Activated T-helper 1 cell treated with Interleukin-2 at 50 U/mL for 16 hours (primary cell): Measurements from ENCODE around the gene STX5.
"Not testable (repeated sequence)": the region's sequence is repeated elsewhere in the genome, so short reads cannot be mapped to it uniquely, and the experiment has no call there.

Source experiments
- DNase-seq: peaks from one replicate; pipeline ENCODE4 v3.0.0-alpha.2; 2020; ENCODE audit warnings: low read depth

STX5 gene

GRCh38 chr11:62828130-62828529 is 3.7 kb downstream of the STX5 start:
- not testable (repeated sequence) for DNase-seq

DNA sequence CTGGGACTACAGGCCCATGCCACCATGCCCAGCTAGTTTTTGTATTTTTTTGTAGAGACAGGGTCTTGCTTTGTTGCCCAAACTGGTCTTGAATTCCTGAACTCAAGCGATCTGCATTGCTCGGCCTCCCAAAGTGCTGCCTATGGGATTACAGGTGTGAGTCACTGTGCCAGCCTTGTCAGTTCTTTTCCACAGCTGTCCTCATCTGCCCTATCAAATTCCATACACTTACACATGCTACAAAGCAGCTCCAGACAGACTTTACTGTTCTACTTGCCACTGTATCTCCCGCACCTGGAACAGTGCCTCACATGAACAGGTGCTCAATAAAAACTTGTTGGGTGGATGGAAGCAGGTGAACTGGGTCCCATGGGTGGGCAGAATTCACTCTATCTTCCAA is 8.2 kb downstream of the STX5 start:
- DNase-seq: no peak

DNA sequence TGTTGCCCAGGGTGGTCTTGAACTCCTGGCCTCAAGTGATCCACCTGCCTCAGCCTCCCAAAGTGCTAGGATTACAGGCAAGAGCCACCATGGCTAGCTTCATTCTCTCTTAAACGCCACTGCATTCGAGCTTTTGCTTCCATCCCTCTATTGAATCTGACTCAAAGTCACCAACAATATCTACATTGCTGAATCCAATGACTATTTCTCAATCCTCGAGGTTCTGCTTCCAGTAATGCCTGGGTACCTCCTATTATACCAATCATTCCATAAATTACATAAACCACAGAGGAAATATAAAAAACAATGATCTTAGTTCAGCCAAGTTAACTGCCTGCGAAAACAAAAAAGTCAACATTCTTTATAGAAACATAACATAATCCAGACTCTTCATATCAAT is 14.7 kb downstream of the STX5 start:
- DNase-seq: no peak

DNA sequence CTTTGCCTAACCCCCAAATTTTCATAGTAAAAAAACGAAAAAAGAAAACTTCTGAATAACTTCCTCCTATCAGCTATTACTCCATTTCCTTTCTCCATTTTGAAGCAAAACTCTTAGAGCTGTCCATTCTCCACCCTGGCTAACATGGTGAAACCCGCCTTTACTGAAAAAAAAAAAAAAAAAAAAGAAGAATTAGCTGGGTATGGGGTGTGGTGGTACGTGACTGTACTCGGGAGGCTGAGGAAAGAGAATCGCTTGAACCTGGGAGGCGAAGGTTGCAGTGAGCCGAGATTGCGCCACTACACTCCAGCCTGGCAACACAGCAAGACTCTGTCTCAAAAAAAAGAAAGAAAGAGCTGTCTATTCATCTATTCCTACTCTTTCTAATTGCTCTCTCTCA is 15.3 kb downstream of the STX5 start:
- DNase-seq: no peak

DNA sequence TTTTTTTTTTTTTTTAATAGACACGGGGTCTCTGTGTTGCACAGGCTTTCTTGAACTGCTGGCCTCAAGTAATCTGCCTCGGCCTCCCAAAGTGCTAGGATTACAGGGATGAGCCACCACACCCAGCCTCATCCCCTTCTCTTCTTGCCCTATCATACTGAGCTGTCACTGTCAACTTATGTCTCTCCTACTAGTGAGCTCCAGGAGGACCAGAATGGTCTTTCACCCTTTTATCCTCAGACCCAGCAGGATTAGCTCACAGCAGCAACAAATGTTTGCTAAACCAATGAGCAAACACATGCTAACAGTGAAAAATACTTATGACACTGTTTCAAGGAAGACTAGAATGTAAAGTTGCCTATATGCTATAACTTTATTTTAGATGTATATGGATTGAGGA is 20.2 kb downstream of the STX5 start:
- DNase-seq: no peak

- no peak for DNase-seq
Observed at GRCh38 chr11:62810748-62811147, 21.1 kb downstream of the STX5 start.

GRCh38 chr11:62806611-62807121 is 25.2 kb downstream of the STX5 start:
- DNase-seq: no peak

DNA sequence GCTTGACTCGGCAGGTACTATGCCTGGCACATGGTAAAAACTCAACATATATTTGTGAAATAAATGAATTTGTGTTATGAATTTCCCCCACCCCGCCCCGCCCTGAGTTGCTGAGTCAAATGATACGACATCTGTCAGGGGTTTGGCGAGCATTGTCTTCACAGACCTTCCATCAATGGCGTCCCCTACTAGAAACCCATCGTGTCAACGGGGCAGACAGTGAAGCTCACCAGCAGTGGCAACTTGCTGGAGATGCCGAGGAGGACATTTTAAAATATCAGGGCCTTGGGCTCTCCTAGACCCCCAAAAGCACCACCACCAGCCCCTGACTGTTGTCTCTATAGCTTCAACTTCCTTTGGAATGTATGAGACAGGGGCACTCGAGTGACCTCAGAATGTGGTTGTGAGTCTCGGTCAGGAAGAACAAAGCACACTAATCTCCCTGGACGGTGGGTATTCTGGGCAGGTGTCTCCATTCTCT is 25.9 kb downstream of the STX5 start:
- DNase-seq: no peak

- DNase-seq: peak; percentile 95
Observed at GRCh38 chr11:62805076-62805892, 26.6 kb downstream of the STX5 start, which contains the start of gene NXF1. NXF1 (minus strand) TSS chr11:62805440; CDS start chr11:62805356, 84 bp downstream.

GRCh38 chr11:62804310-62805075 is 27.4 kb downstream of the STX5 start:
- no peak for DNase-seq

- no peak for DNase-seq
Observed at GRCh38 chr11:62801071-62801470, 30.8 kb downstream of the STX5 start.

DNA sequence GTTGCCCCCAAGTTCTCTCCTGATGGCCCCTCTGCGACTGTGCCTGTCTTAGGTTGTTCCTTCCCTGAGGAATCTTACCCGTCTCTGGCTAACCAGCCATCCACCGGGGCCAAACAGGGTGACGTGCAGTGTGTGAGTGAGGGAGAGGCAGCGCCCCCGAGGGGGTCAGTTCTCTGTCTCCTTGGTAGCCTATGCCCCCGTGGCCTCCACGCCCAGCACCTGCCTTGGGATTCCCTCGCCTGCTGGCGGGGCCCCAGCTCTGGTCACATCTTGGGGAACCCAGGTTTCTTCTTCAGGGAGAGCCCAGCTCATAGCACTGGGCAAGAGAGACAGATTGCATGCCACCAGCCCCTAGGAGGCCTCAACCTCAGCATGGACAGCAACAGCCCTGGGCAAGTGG is 32.4 kb downstream of the STX5 start:
- DNase-seq: no peak

DNA sequence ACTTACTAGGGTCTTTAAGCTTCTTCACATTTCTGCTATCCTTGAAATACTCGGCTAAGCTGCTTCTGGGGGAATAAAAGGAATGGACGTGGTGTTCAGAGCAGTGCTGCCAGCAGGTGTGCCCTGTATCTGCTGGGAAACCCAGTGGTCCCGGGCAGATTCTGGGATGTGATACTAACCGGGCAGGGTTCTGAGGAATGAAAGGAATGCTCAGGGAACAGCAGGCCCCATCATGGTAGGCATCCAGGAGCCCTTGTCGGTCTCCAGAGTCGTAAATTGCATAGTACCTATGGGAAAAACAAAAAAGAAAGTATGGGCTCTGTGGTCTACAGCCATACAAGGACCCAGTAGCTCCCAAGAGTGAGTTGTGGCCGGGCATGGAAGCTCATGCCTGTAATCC is 35.6 kb downstream of the STX5 start:
- DNase-seq: no peak

- DNase-seq: no peak
Observed at GRCh38 chr11:62794201-62794775, 37.6 kb downstream of the STX5 start.

GRCh38 chr11:62792202-62792575 is 39.7 kb downstream of the STX5 start:
- DNase-seq: no peak

DNA sequence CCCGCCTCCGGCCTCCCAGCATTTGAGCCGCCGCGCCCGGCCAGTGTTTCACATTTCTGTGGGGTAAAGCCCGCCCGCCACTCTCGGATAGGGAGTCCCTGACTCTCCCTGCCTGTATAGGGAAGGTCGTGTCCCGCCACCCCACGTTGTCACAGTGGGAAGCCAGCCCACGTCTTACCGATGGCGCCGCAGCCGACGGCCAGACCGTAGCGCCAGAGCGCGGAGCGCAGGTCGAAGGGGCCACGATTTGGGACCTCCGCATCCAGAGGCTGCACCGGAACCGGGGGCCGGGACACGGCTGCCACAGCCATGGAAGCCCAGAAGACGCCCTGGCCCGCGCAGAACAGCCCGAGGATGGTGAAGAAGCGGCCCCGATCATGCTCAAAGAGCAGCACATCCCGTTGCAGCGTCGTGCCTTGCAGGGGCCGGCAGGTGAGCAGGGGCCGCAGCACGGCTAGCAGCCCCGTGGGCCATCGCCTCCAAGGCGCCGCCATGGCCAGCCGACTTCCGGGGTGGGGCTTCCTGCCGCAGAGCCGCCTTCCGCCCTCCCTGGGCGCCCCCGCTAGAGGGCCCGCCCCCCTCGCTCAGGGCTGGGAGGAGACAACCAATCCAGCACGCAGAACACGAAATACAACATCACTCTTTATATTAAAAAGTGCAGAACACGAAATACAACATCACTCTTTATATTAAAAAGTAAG is 40.2 kb downstream of the STX5 start, which contains the start of gene TMEM223:
Gene TMEM223, minus strand, starts transcription at position 506 of the 701 bp plus-strand sequence. Its CDS starts 12 bp downstream, at position 494.
- peak; percentile 88 for DNase-seq

DNA sequence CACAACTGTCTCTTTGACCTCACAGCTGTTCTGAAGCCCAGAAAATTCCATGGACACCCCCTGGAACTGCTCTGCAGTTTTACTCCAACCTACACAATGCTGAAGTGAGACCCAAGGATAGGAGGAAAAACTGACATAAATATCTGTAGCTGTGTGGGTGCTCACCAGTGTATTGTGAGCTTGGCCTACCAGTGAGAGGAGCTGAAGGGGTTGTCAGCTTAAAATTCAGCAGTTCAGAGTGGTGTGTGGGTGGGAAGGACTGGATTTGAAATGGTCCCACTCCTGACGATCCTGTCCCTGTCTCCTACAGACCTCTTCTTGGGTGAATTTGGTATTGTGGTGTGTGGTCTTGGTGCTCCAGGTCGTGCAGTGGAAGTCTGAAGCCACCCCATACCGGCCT is 42.3 kb downstream of the STX5 start:
- DNase-seq: no peak

- DNase-seq: no peak
Observed at GRCh38 chr11:62788991-62789390, 42.9 kb downstream of the STX5 start.

DNA sequence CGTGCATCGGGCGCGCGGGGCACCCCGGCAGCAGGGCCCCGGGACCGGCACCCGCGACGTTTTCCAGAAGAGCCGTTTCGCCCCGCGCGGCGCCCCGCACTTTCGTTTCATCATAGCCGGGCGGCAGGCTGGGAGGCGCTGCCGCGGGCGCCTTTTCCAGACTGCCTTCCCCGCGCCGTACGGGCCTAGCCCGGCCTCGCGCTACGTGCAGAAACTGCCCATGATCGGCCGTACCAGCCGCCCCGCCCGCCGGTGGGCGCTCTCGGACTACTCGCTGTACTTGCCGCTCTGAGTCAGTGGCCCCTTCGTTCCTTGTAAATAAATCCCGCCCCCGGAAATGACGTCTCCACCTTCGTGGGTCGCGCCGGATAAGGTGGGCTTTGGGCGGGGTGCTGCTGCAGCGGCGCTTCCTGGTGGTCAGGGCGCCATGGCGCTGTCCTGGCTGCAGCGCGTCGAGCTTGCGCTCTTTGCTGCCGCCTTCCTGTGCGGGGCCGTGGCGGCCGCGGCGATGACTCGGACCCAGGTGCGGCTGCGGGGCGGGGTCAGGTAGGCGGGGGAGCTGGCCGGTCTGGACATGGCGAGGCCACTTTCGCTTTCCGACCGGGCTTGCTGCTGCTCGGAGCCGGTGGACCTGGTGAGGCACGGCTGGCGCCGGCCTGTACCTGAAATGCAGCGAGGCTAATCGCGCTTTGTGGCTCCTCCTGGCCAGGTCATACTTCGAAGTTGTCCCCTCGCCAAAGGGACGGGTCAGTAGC is 44.7 kb downstream of the STX5 start, which contains the start of gene TMEM179B:
Gene TMEM179B, plus strand, starts transcription at position 398 of the 755 bp plus-strand sequence. Its CDS starts 30 bp downstream, at position 428.
- DNase-seq: peak; percentile 92

- peak; percentile 80 for DNase-seq
Observed at GRCh38 chr11:62786318-62787004, 45.4 kb downstream of the STX5 start.
